Activated CD4-positive, alpha-beta T cell treated with anti-CD3 and anti-CD28 coated beads, Interleukin-2, amount 10 ng/mL, durations not matched to agents 24 days and 14 days (primary cell): ENCODE results near the gene SLC35F5. TPM values are rescaled to one million over a fixed set of nuclear protein-coding genes. Genes with fewer than 3 reads are reported as not detected.
"Not testable (repeated sequence)": the region's sequence is repeated elsewhere in the genome, so short reads cannot be mapped to it uniquely, and the experiment has no call there.

Source experiments
- DNase-seq: peaks from one replicate; pipeline ENCODE4 v3.0.0; 2022
- H3K27ac Mint-ChIP-seq: one replicate; pipeline ENCODE4 v1.8.0; 2022; ENCODE audit warnings: mild to moderate bottlenecking, mixed read lengths
- H3K27me3 Mint-ChIP-seq: one replicate; pipeline ENCODE4 v1.8.0; 2022; ENCODE audit warnings: mixed read lengths
- H3K36me3 Mint-ChIP-seq: one replicate; pipeline ENCODE4 v1.8.0; 2022; ENCODE audit warnings: low read depth, mild to moderate bottlenecking, mixed read lengths
- H3K4me1 Mint-ChIP-seq: one replicate; pipeline ENCODE4 v1.8.0; 2021; ENCODE audit warnings: mixed read lengths
- H3K4me3 Mint-ChIP-seq: one replicate; pipeline ENCODE4 v1.8.0; 2022; ENCODE audit warnings: mild to moderate bottlenecking, moderate library complexity, mixed read lengths
- H3K9me3 Mint-ChIP-seq: one replicate; pipeline ENCODE4 v1.8.0; 2021; ENCODE audit warnings: mixed read lengths
- intact Hi-C: fragments of 100-400 bp; cut with micrococcal nuclease; formaldehyde crosslinking; loops from one replicate; pipeline ENCODE4 v1.15.1; 2023
- total RNA-seq: library from RNA; stranded (reverse); gene quantifications from 2 replicates; pipeline ENCODE4 v1.2.3, GENCODE V29; 2022

SLC35F5 gene
- total RNA-seq, result 24.1 and 25.1 TPM in 2 replicates

- peaks cover 15% of the 10 kb centered on the region for H3K36me3 Mint-ChIP-seq
- H3K4me1 Mint-ChIP-seq, result peaks cover 21% of the 10 kb centered on the region
- H3K9me3 Mint-ChIP-seq, result no peaks in the 10 kb centered on the region
- peak within 1 kb of the TSS; percentile 93 for H3K4me3 Mint-ChIP-seq
- peak; percentile 99 for DNase-seq
- intact Hi-C loops, result loop anchor here (1.0 to 5.0 kb wide), 4 partner anchors 36 to 221 kb away; partner anchors contain the start of gene ACTR3
- no peaks in the 10 kb centered on the region for H3K27me3 Mint-ChIP-seq
- peak within 1 kb of the TSS; percentile 100 for H3K27ac Mint-ChIP-seq
Measured at GRCh38 chr2:113756355-113757137, at the start of gene SLC35F5. Gene SLC35F5 (minus strand): TSS chr2:113756642. CDS start chr2:113756409, 233 bp downstream.

- no peaks in the 10 kb centered on the region for H3K27me3 Mint-ChIP-seq
- intact Hi-C loops, result no loop called here
- peaks cover 13% of the 10 kb centered on the region for H3K4me1 Mint-ChIP-seq
- no peaks in the 10 kb centered on the region for H3K9me3 Mint-ChIP-seq
- H3K27ac Mint-ChIP-seq, result no peak overlapping the region
- DNase-seq, result no peak
- no peak overlapping the region for H3K4me3 Mint-ChIP-seq
- no peaks in the 10 kb centered on the region for H3K36me3 Mint-ChIP-seq
Measured at GRCh38 chr2:113799375-113799774, 42.9 kb upstream of the SLC35F5 start.

- no peak overlapping the region for H3K4me3 Mint-ChIP-seq
- no peak overlapping the region for H3K27ac Mint-ChIP-seq
- H3K9me3 Mint-ChIP-seq, result no peaks in the 10 kb centered on the region
- H3K4me1 Mint-ChIP-seq, result peaks cover 18% of the 10 kb centered on the region
- intact Hi-C loops, result no loop called here
- no peak for DNase-seq
- H3K36me3 Mint-ChIP-seq, result no peaks in the 10 kb centered on the region
- no peaks in the 10 kb centered on the region for H3K27me3 Mint-ChIP-seq
Measured at GRCh38 chr2:113797237-113797636, 40.8 kb upstream of the SLC35F5 start.

GRCh38 chr2:113796592-113797175 is 40.2 kb upstream of the SLC35F5 start:
- H3K27me3 Mint-ChIP-seq, result no peaks in the 10 kb centered on the region
- no peaks in the 10 kb centered on the region for H3K9me3 Mint-ChIP-seq
- intact Hi-C loops, result no loop called here
- no peaks in the 10 kb centered on the region for H3K36me3 Mint-ChIP-seq
- no peak overlapping the region for H3K4me3 Mint-ChIP-seq
- no peak for DNase-seq
- peaks cover 24% of the 10 kb centered on the region for H3K4me1 Mint-ChIP-seq
- H3K27ac Mint-ChIP-seq, result no peak overlapping the region

GRCh38 chr2:113795405-113795920 is 39.0 kb upstream of the SLC35F5 start:
- Mint-ChIP-seq H3K9me3 (no peaks in the 10 kb centered on the region), H3K4me1 (peaks cover 27% of the 10 kb centered on the region), H3K27ac (no peak overlapping the region), H3K36me3 (no peaks in the 10 kb centered on the region), H3K27me3 (no peaks in the 10 kb centered on the region), H3K4me3 (no peak overlapping the region)
- intact Hi-C loops, result no loop called here
- DNase-seq, result no peak

GRCh38 chr2:113791697-113792590 is 35.5 kb upstream of the SLC35F5 start:
- H3K27ac Mint-ChIP-seq, result peak overlapping the region; percentile 93
- H3K4me1 Mint-ChIP-seq, result peaks cover 23% of the 10 kb centered on the region
- H3K9me3 Mint-ChIP-seq, result peaks cover 3% of the 10 kb centered on the region
- intact Hi-C loops, result loop anchor here (1.0 to 2.0 kb wide), 4 partner anchors 36 to 99 kb away; partner anchors contain the start of genes ACTR3 and SLC35F5
- H3K4me3 Mint-ChIP-seq, result peak overlapping the region; percentile 62
- H3K36me3 Mint-ChIP-seq, result no peaks in the 10 kb centered on the region
- H3K27me3 Mint-ChIP-seq, result no peaks in the 10 kb centered on the region
- DNase-seq, result peak; percentile 71

GRCh38 chr2:113784823-113785744 is 28.6 kb upstream of the SLC35F5 start:
- no peaks in the 10 kb centered on the region for H3K27me3 Mint-ChIP-seq
- H3K9me3 Mint-ChIP-seq, result peaks cover 3% of the 10 kb centered on the region
- intact Hi-C loops, result no loop called here
- no peaks in the 10 kb centered on the region for H3K36me3 Mint-ChIP-seq
- no peak overlapping the region for H3K4me3 Mint-ChIP-seq
- DNase-seq, result no peak
- no peak overlapping the region for H3K27ac Mint-ChIP-seq
- H3K4me1 Mint-ChIP-seq, result peaks cover 3% of the 10 kb centered on the region

- no peak for DNase-seq
- intact Hi-C loops, result no loop called here
- peaks cover 7% of the 10 kb centered on the region for H3K27me3 Mint-ChIP-seq
- H3K36me3 Mint-ChIP-seq, result no peaks in the 10 kb centered on the region
- H3K4me3 Mint-ChIP-seq, result no peak overlapping the region
- H3K9me3 Mint-ChIP-seq, result no peaks in the 10 kb centered on the region
- H3K27ac Mint-ChIP-seq, result no peak overlapping the region
- peaks cover 3% of the 10 kb centered on the region for H3K4me1 Mint-ChIP-seq
Measured at GRCh38 chr2:113780472-113780871, 24.0 kb upstream of the SLC35F5 start.

- peaks cover 7% of the 10 kb centered on the region for H3K27me3 Mint-ChIP-seq
Measured at GRCh38 chr2:113777371-113777770, 20.9 kb upstream of the SLC35F5 start.

GRCh38 chr2:113776949-113777348 is 20.5 kb upstream of the SLC35F5 start:
- peaks cover 5% of the 10 kb centered on the region for H3K4me1 Mint-ChIP-seq

More at GRCh38 chr2:113777371-113777770, 20.9 kb upstream of the SLC35F5 start:
- DNase-seq, result no peak
- H3K36me3 Mint-ChIP-seq, result no peaks in the 10 kb centered on the region
- H3K4me3 Mint-ChIP-seq, result no peak overlapping the region
- intact Hi-C loops, result no loop called here
- peaks cover 5% of the 10 kb centered on the region for H3K4me1 Mint-ChIP-seq
- no peaks in the 10 kb centered on the region for H3K9me3 Mint-ChIP-seq
- H3K27ac Mint-ChIP-seq, result no peak overlapping the region

GRCh38 chr2:113774616-113775015 is 18.2 kb upstream of the SLC35F5 start:
- H3K4me1 Mint-ChIP-seq, H3K9me3 Mint-ChIP-seq, H3K4me3 Mint-ChIP-seq, DNase-seq, H3K27me3 Mint-ChIP-seq, intact Hi-C loops, H3K27ac Mint-ChIP-seq, H3K36me3 Mint-ChIP-seq: not testable (repeated sequence)

More at GRCh38 chr2:113776949-113777348, 20.5 kb upstream of the SLC35F5 start:
- Mint-ChIP-seq H3K27me3 (peaks cover 7% of the 10 kb centered on the region), H3K27ac (no peak overlapping the region), H3K36me3 (no peaks in the 10 kb centered on the region), H3K9me3 (no peaks in the 10 kb centered on the region), H3K4me3 (no peak overlapping the region)
- intact Hi-C loops, result no loop called here
- DNase-seq, result no peak

GRCh38 chr2:113770929-113771328 is 14.5 kb upstream of the SLC35F5 start:
- H3K27ac Mint-ChIP-seq, result no peak overlapping the region

GRCh38 chr2:113769555-113769954 is 13.1 kb upstream of the SLC35F5 start:
- Mint-ChIP-seq H3K27ac (no peak overlapping the region), H3K27me3 (no peaks in the 10 kb centered on the region), H3K36me3 (no peaks in the 10 kb centered on the region), H3K4me1 (no peaks in the 10 kb centered on the region), H3K4me3 (no peak overlapping the region), H3K9me3 (no peaks in the 10 kb centered on the region)
- intact Hi-C loops, result no loop called here
- no peak for DNase-seq

More at GRCh38 chr2:113770929-113771328, 14.5 kb upstream of the SLC35F5 start:
- Mint-ChIP-seq H3K4me3 (no peak overlapping the region), H3K36me3 (no peaks in the 10 kb centered on the region), H3K27me3 (peaks cover 1% of the 10 kb centered on the region), H3K4me1 (peaks cover 2% of the 10 kb centered on the region), H3K9me3 (no peaks in the 10 kb centered on the region)
- intact Hi-C loops, result no loop called here
- DNase-seq, result no peak
